D341Med (cell line): Measurements from ENCODE around the gene CCL1.

Experiments used
- DNase-seq: peaks from one replicate; pipeline ENCODE4 v3.0.0; 2012; ENCODE audit warnings: low spot score

CCL1 gene

GRCh38 chr17:34363183-34363661 lies at the start of gene CCL1:
Gene CCL1 (minus strand): TSS chr17:34363233. CDS start chr17:34363161, 72 bp downstream.
- DNase-seq: no peak

- no peak for DNase-seq
Measured at GRCh38 chr17:34412534-34412933, 49.5 kb upstream of the CCL1 start.

GRCh38 chr17:34411646-34412421 lies 48.8 kb upstream of the CCL1 start:
- no peak for DNase-seq

GRCh38 chr17:34409352-34409751 lies 46.3 kb upstream of the CCL1 start:
- DNase-seq: no peak

- DNase-seq: no peak
Measured at GRCh38 chr17:34408439-34408838, 45.4 kb upstream of the CCL1 start.

- no peak for DNase-seq
Measured at GRCh38 chr17:34406226-34406625, 43.2 kb upstream of the CCL1 start.

- DNase-seq: no peak
Measured at GRCh38 chr17:34403006-34403405, 40.0 kb upstream of the CCL1 start.

- no peak for DNase-seq
Measured at GRCh38 chr17:34401165-34401564, 38.1 kb upstream of the CCL1 start.

GRCh38 chr17:34400301-34400931 lies 37.4 kb upstream of the CCL1 start:
- no peak for DNase-seq

- DNase-seq: no peak
Measured at GRCh38 chr17:34399725-34400124, 36.7 kb upstream of the CCL1 start.

GRCh38 chr17:34398990-34399389 lies 36.0 kb upstream of the CCL1 start:
- no peak for DNase-seq

- DNase-seq: no peak
Measured at GRCh38 chr17:34397265-34397664, 34.2 kb upstream of the CCL1 start.

- DNase-seq: no peak
Measured at GRCh38 chr17:34393401-34393800, 30.4 kb upstream of the CCL1 start.

GRCh38 chr17:34391241-34391640 lies 28.2 kb upstream of the CCL1 start:
- DNase-seq: no peak

- DNase-seq: no peak
Measured at GRCh38 chr17:34390649-34391048, 27.6 kb upstream of the CCL1 start.

GRCh38 chr17:34389126-34389750 lies 26.2 kb upstream of the CCL1 start:
- DNase-seq: no peak

GRCh38 chr17:34387566-34387965 lies 24.5 kb upstream of the CCL1 start:
- no peak for DNase-seq

- no peak for DNase-seq
Measured at GRCh38 chr17:34386697-34387550, 23.9 kb upstream of the CCL1 start.

- no peak for DNase-seq
Measured at GRCh38 chr17:34386343-34386696, 23.3 kb upstream of the CCL1 start.

GRCh38 chr17:34384822-34385605 lies 22.0 kb upstream of the CCL1 start:
- DNase-seq: no peak

GRCh38 chr17:34384271-34384670 lies 21.2 kb upstream of the CCL1 start:
- no peak for DNase-seq
